ENCODE data around the gene SLC37A1.
A peak's percentile ranks its signal among the peaks of the same experiment; 100 is the strongest.

The SLC37A1 gene

DNA sequence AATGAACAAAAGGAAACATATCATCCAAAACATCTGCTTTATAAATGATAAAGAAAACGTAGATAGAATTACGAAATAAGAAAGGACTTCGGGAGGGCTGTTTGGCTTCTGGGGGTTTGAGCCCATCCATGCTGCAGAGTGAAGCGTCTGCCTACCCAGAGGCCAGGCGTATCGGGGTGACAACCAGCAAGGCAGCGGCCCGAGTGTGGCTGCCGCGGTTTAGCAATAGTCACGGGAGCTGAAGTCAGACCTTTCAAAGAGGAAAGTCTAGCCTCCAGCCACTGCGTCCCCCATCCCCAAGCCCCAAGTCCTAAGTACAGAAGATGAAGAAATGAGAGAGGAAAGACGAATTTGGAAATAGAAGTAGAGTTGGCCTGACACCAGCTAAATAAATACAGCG lies 8.6 kb downstream of the SLC37A1 start:
- DNase-seq (ENCODE audit: insufficient read length, low spot score): no peak
- TF ChIP-seq POLR2A (IDR thresholded peaks at IDR 0.05; ENCODE audit: low read depth, low read length): no peak
- no peak for FAIRE-seq

- DNase-seq (ENCODE audit: insufficient read length, low spot score) (no peak), FAIRE-seq (no peak)
- TF ChIP-seq POLR2A (IDR thresholded peaks at IDR 0.05; ENCODE audit: low read depth, low read length): no peak
Measured at GRCh38 chr21:42522771-42523170, 9.1 kb downstream of the SLC37A1 start.

DNA sequence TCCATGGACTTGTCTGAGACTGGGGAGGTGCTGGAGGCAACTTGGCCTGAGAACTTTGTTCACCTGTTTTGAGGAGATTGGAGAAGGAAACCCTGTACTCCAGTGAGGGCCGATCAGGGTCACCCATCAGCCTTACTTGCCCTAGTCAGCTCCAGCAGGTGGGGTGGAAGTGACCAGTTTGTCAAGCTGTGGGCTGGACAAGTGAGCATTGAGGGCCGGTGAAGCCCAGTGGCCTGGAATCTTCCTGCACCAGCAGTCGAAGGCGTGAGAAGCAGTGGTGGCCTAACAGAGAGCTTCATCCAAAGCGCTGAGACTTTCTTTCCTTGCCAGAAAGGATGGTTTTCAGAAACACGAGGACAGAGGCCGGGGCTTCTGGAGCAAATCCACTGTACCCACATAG lies 9.6 kb downstream of the SLC37A1 start:
- FAIRE-seq: no peak
- TF ChIP-seq POLR2A (IDR thresholded peaks at IDR 0.05; ENCODE audit: low read depth, low read length): no peak

GRCh38 chr21:42523941-42524340 lies 10.3 kb downstream of the SLC37A1 start:
- DNase-seq (ENCODE audit: insufficient read length, low spot score): no peak
- no peak for FAIRE-seq
- no peak for TF ChIP-seq POLR2A (IDR thresholded peaks at IDR 0.05; ENCODE audit: low read depth, low read length)

More for the DNA sequence above, 9.6 kb downstream of the SLC37A1 start:
- DNase-seq (ENCODE audit: insufficient read length, low spot score): no peak

- FAIRE-seq: no peak
- no peak for TF ChIP-seq POLR2A (IDR thresholded peaks at IDR 0.05; ENCODE audit: low read depth, low read length)
- no peak for DNase-seq (ENCODE audit: insufficient read length, low spot score)
Measured at GRCh38 chr21:42524341-42525028, 10.8 kb downstream of the SLC37A1 start.

DNA sequence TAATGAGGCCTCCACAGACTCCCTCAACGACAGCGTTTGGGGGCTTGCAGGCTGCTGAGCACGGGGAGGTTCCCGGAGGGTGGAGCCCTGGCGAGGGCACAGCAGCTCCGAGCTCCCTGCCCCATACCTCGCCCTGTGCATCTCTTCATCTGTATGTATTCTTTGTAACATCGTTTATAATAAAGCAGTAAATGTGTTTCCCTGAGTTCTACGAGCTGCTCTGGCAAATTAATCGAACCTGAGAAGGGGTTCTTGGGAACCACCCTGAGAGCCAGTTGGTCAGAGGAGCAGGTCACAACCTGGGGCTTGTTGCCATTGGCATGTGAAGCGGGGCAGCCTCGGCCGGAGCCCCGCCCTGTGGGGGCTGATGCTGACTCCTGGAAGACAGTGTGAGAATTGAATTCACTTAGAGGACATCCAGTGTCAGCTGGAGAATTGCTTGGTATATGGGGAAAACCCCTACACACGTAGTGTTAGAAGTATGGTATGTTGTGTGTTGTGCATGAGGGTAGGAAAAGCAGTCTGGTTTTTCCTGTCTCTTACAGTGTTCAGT lies 11.5 kb downstream of the SLC37A1 start:
- TF ChIP-seq POLR2A (IDR thresholded peaks at IDR 0.05; ENCODE audit: low read depth, low read length): no peak
- FAIRE-seq (no peak), DNase-seq (ENCODE audit: insufficient read length, low spot score) (no peak)

- DNase-seq (ENCODE audit: insufficient read length, low spot score): no peak
Measured at GRCh38 chr21:42525676-42526378, 12.2 kb downstream of the SLC37A1 start.

DNA sequence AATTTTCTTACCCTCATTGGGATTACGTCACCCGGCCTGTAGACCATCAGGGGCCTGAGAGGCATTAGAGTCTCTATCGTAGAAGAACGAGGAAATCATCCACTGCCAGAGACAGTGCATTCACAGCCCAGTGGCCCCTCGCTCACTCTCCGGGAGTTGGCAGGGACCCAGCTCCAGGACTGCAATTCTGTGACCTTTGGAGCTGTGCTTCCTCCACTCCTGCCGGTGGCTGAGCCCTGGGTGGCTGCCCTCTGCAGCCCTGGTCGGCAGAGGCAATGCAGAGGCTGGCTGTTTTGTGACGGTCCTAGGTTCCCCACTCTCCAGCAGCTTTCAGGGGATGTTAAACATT lies 12.7 kb downstream of the SLC37A1 start:
- no peak for FAIRE-seq
- no peak for DNase-seq (ENCODE audit: insufficient read length, low spot score)
- TF ChIP-seq POLR2A (IDR thresholded peaks at IDR 0.05; ENCODE audit: low read depth, low read length): no peak

More at GRCh38 chr21:42525676-42526378, 12.2 kb downstream of the SLC37A1 start:
- no peak for TF ChIP-seq POLR2A (IDR thresholded peaks at IDR 0.05; ENCODE audit: low read depth, low read length)
- no peak for FAIRE-seq

DNA sequence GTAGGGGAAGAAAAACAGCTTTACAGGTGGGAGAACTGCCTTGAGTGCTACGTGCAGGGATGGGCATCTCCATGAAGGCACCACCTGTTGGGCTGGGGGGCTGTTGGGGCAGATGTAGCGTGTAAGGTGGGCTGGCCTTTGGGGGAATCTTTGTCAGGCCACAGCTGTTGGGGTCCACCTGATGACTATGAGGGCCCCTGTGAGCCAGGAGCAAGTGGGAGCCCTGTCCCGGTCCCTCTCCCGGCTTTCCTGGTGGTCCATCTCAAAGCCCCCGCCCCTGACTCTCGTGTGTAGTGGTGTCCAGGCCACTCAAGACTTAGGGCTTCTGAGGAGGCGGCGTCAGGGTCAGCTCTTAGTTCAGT lies 13.5 kb downstream of the SLC37A1 start:
- FAIRE-seq (no peak), DNase-seq (ENCODE audit: insufficient read length, low spot score) (no peak)
- no peak for TF ChIP-seq POLR2A (IDR thresholded peaks at IDR 0.05; ENCODE audit: low read depth, low read length)

GRCh38 chr21:42527489-42528158 lies 14.0 kb downstream of the SLC37A1 start:
- DNase-seq (ENCODE audit: insufficient read length, low spot score) (no peak), FAIRE-seq (no peak)
- TF ChIP-seq POLR2A (IDR thresholded peaks at IDR 0.05; ENCODE audit: low read depth, low read length): no peak

GRCh38 chr21:42530167-42530518 lies 16.5 kb downstream of the SLC37A1 start:
- no peak for FAIRE-seq
- no peak for DNase-seq (ENCODE audit: insufficient read length, low spot score)
- TF ChIP-seq POLR2A (IDR thresholded peaks at IDR 0.05; ENCODE audit: low read depth, low read length): no peak

DNA sequence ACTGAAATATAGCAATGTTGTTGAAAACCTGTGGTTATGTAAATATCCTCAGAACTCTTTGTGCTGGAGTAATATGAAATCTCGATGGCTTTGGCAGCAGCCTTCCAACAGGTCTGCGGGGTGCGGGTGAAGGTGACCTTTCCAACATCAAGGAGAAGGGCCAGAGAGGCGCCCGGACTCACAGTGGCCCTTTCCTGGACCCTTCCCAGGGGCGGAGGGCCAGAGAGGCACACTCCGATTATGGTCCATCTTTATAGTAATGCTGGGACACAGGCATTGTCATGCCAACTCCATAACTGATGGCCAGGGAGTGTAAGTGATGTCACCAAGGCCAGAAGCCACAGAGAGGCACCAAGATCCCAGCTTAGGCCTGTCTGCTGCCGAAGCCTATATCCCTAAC lies 18.1 kb downstream of the SLC37A1 start:
- no peak for FAIRE-seq
- no peak for DNase-seq (ENCODE audit: insufficient read length, low spot score)
- TF ChIP-seq POLR2A (IDR thresholded peaks at IDR 0.05; ENCODE audit: low read depth, low read length): no peak

DNA sequence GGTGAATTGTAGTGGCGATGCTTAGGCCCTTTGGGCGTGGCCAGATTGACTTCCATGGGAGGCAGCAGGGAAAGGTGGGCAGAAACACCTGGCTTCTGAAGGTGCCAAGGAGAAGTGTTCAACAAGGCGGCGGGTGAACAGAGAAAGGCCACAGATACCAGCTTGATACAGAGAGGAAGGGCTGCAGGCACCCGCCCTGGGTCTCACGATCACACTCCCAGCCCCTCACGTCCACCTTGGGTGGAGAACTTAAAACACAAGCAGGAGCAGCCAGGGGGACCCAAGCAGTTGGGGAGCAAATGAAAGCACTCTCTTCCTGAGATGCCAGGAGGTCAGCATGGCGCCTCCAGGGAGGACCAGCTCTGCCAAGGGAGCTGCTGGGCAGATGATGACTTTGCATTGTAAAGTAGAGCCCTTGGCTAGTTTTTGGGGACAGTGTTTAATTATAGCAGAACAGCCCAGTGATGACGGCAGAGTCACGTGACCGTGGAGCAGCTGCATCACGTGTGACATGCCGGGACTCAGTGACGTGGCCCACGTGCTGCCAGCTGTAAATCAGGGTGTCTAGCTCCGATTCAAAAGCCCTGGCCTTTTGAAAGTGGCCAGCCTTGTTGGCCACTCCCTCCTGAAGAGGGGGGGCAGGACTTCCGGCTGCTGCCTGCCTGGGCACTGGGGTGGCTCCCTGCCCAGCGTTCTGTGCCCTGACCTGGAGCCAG lies 19.0 kb downstream of the SLC37A1 start:
- FAIRE-seq (no peak), DNase-seq (ENCODE audit: insufficient read length, low spot score) (peak; percentile 56)
- TF ChIP-seq POLR2A (IDR thresholded peaks at IDR 0.05; ENCODE audit: low read depth, low read length): no peak
